GM21723 (cell line): ENCODE data around the gene MEN1.

Experiments used
- ATAC-seq: cut with Tn5 transposase; IDR thresholded peaks from one replicate; pipeline ENCODE4 v1.9.1; 2021; ENCODE audit warnings: mild to moderate bottlenecking, moderate library complexity; ENCODE audit not compliant: unreplicated experiment

MEN1 gene

GRCh38 chr11:64803158-64803845 lies 7.0 kb downstream of the MEN1 start, which contains the start of gene MAP4K2:
Gene MAP4K2 (minus strand): TSS chr11:64803214. CDS start chr11:64803149, 65 bp downstream.
- ATAC-seq = peak; percentile 63

- peak; percentile 25 for ATAC-seq
Observed at GRCh38 chr11:64802370-64803157, 7.8 kb downstream of the MEN1 start.

GRCh38 chr11:64801561-64802369 lies 8.6 kb downstream of the MEN1 start:
- no peak for ATAC-seq

- ATAC-seq = no peak
Observed at GRCh38 chr11:64801158-64801464, 9.2 kb downstream of the MEN1 start.

- no peak for ATAC-seq
Observed at GRCh38 chr11:64800303-64801157, 9.8 kb downstream of the MEN1 start.

- ATAC-seq = no peak
Observed at GRCh38 chr11:64799623-64800302, 10.6 kb downstream of the MEN1 start.

GRCh38 chr11:64799256-64799622 lies 11.1 kb downstream of the MEN1 start:
- ATAC-seq = no peak

- ATAC-seq = no peak
Observed at GRCh38 chr11:64796757-64797541, 13.4 kb downstream of the MEN1 start.

- ATAC-seq = no peak
Observed at GRCh38 chr11:64796047-64796756, 14.1 kb downstream of the MEN1 start.

- no peak for ATAC-seq
Observed at GRCh38 chr11:64794526-64794925, 15.8 kb downstream of the MEN1 start.

GRCh38 chr11:64793271-64794160 lies 16.8 kb downstream of the MEN1 start:
- ATAC-seq = no peak

- ATAC-seq = no peak
Observed at GRCh38 chr11:64792482-64792881, 17.9 kb downstream of the MEN1 start.

GRCh38 chr11:64791781-64792291 lies 18.5 kb downstream of the MEN1 start:
- no peak for ATAC-seq

- no peak for ATAC-seq
Observed at GRCh38 chr11:64790205-64791095, 19.9 kb downstream of the MEN1 start.

- ATAC-seq = no peak
Observed at GRCh38 chr11:64789331-64790204, 20.8 kb downstream of the MEN1 start.
